GM18517 (cell line): ENCODE data around the gene SETD3.
"Not testable (repeated sequence)": the region's sequence is repeated elsewhere in the genome, so short reads cannot be mapped to it uniquely, and the experiment has no call there.

Experiments
- ATAC-seq: cut with Tn5 transposase; IDR thresholded peaks from one replicate; pipeline ENCODE4 v1.9.1; 2021; ENCODE audit warnings: mild to moderate bottlenecking, moderate library complexity; ENCODE audit not compliant: unreplicated experiment

Gene SETD3

GRCh38 chr14:99363616-99364290 lies 116.9 kb downstream of the SETD3 start:
- no peak for ATAC-seq

DNA sequence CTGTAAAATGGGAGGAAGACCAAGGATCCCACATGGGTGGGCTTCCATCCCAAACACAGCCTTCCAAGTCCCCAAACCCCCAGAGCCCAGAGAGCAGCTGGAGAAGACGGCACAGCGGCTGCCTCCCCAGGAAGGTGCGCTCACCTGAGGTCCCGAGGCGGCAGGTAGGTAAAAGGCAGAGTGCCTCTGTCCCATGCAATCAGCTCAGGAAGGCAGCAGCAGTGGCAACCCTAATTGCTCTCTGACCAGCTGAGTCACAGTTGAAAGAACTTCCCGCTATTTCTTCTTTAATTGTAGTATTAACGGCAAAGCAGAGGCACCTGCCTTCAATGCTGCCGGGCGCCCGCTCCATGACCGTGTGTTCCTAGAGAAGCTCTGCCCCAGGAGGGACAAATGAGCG lies 117.6 kb downstream of the SETD3 start:
- no peak for ATAC-seq

- no peak for ATAC-seq
These were observed 119.0 kb downstream of the SETD3 start for GRCh38 chr14:99361596-99362215.

- no peak for ATAC-seq
These were observed 119.7 kb downstream of the SETD3 start for GRCh38 chr14:99360774-99361595.

GRCh38 chr14:99359906-99360305 lies 120.8 kb downstream of the SETD3 start:
- no peak for ATAC-seq

GRCh38 chr14:99357916-99358390 lies 122.7 kb downstream of the SETD3 start:
- no peak for ATAC-seq

- no peak for ATAC-seq
These were observed 123.3 kb downstream of the SETD3 start for GRCh38 chr14:99357151-99357915.

GRCh38 chr14:99356031-99356608 lies 124.5 kb downstream of the SETD3 start:
- ATAC-seq: no peak

DNA sequence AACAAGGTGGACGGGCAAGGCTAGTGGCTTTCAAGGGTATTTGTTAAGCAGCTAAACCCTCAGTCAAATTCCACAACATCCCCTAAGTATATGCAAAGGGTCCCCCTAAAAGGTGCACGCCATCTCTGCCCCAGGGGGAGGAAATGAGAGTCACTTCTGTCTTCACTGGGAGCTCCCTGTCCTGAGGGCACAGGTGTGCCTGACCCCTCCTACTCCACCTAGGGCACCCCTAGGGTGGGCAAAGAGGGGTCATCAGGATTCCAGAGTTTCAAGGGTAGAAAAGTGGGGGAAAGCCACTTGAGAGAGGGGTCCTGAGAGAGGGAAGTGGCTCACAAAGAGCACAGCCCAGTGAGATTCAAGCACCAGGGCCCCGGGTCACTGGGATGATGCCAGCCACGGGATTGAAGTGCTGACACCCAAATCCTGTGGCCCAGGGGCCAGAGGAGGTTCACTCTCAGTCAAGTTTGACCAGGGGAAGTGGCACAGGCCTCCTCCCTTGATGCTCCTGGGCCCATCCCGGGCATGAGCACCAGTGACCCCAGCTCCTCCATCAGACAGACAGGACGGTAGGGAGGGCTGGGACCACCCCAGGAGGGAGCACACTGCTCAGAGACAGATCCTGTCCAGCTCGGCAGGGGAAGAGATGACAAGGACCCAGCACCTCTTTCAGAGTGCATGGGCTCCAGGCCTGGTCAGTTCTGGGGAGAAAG lies 126.3 kb downstream of the SETD3 start:
- no peak for ATAC-seq

DNA sequence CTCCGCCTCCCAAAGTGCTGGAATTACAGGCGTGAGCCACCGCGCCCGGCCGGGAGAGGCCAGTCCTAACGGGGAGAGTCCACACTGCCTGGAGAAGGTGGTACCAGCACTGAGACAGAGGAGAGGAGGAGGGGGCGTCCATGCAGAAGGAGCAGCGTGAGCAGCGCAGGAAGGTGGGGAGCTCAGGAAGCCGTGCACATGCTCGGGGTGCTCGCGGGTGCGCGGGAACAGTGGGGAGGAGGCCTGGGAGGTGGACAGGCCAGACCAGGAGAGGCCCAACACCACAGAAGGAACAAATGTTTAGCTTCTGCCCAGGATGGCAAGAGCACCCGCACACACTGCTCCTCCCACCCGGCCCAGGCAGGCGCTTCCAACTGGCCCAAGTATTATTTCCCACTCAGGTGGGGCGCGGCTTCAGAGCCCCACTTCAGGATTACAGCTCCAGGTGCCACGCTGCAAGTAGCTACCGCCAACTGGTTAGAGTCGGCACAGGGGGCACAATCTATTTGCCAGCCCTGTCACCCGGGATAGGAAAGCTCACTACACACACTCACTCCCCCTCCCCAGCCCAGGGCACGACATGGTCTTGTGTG lies 127.9 kb downstream of the SETD3 start:
- ATAC-seq: no peak

DNA sequence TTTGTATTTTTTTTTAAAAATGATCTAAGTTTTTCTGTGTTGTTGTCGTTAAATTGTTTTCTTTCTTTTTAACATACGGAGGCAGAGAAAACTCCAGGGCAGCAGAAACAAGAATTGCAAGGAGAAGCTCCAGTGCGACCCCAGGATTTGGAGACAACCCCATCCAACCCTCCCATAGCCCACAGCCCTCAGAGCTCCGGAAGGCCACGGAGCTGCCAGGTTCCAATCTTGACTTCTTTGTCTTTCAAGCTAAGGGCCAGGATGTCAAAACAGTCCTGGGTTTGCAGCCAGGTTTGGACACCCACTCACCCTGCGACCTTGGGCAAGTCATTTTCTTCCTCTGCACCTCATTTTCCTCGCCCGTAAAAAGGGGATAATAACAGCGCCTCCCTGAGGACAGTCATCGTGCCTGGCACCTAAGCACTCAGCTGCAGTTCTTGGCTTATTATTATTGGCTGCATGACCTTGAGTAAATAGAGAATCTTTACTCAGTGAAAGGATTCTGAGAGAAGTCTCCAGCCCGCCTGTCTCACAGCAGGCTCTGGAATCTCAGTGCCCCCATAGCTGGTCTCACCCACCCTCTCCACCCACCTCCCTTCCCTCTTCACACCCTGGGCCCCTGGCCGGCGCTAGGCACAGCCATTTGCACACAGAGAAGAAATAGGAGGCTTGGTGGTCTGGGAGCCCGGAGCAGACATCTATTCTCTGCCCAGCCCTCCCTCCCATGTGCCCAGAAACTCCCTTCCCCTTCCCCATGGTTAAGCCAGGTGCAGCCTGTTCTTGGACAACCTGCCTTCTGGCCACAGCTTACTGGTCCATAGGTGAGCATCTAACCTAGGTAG lies 129.3 kb downstream of the SETD3 start:
- no peak for ATAC-seq

GRCh38 chr14:99350751-99351150 lies 129.9 kb downstream of the SETD3 start:
- ATAC-seq: no peak

DNA sequence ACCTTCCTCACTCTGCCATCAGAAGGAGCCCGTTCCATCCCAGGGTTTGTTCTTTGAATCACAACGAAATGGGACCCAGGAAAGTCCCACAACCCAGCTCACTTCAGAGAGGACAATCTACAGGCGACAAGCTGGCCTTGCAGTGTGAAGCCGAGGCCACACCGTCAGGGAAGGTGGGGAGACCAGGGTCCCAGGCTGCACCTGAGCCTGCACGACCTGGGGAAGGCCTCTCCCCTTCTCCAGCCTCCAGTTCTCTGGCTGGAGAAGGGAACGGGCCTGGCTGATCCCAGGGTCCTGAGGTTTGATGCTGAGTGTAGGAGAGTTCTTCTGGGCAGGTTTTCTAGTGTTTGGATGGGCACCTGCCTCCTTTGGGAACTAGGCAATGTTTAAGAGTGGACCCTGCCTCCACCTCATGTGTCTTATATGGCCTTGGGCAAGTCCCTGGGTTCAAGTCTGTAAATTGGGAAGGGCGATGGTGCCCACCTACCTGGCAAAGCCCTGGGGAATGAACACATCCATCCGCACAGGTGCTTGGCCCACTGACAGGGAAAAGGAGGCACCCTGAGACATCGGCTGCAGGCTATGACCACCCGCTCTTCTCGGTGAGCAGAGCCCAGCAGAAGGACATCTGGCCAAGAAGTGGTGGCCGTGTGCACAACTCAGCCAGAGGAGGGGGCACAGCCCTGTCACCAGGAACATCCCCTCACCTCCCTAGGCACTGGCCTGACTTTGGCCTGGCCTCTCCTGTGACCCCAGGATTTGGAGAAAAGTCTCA lies 130.8 kb downstream of the SETD3 start:
- no peak for ATAC-seq

GRCh38 chr14:99348816-99349614 lies 131.6 kb downstream of the SETD3 start:
- ATAC-seq: no peak

DNA sequence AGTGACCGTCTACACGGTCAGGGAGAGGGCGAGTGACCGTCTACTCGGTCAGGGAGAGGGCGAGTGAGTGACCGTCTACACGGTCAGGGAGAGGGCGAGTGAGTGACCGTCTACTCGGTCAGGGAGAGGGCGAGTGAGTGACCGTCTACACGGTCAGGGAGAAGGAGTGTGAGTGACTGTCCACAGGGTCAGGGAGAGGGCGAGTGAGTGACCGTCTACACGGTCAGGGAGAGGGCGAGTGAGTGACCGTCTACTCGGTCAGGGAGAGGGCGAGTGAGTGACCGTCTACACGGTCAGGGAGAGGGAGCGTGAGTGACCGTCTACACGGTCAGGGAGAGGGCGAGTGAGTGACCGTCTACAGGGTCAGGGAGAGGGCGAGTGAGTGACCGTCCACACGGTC lies 132.4 kb downstream of the SETD3 start:
- not testable (repeated sequence) for ATAC-seq
